Activated naive CD4-positive, alpha-beta T cell (primary cell): Measurements from ENCODE around the gene SLC7A10.
"Not testable (repeated sequence)": the region's sequence is repeated elsewhere in the genome, so short reads cannot be mapped to it uniquely, and the experiment has no call there.

ENCODE experiments used
- DNase-seq, 4 experiments: peaks; one replicate each; lab custom pipeline; 2025; lab: John Stamatoyannopoulos, UW

The SLC7A10 gene

GRCh38 chr19:33175886-33176669 lies 49.6 kb downstream of the SLC7A10 start:
- peak in 2 of 4 experiments; percentile 39 to 41 for DNase-seq

- DNase-seq: no peak
These were observed 50.4 kb downstream of the SLC7A10 start for GRCh38 chr19:33175156-33175782.

- no peak for DNase-seq
These were observed 51.5 kb downstream of the SLC7A10 start for GRCh38 chr19:33174186-33174585.

- no peak for DNase-seq
These were observed 53.7 kb downstream of the SLC7A10 start for GRCh38 chr19:33171916-33172359.

- no peak for DNase-seq
These were observed 54.3 kb downstream of the SLC7A10 start for GRCh38 chr19:33171222-33171795.

GRCh38 chr19:33168528-33168927 lies 57.1 kb downstream of the SLC7A10 start:
- DNase-seq: no peak

GRCh38 chr19:33167438-33167837 lies 58.2 kb downstream of the SLC7A10 start:
- no peak for DNase-seq

- DNase-seq: not testable (repeated sequence)
These were observed 59.6 kb downstream of the SLC7A10 start for GRCh38 chr19:33166037-33166436.

- no peak for DNase-seq
These were observed 62.2 kb downstream of the SLC7A10 start for GRCh38 chr19:33163481-33163880.

GRCh38 chr19:33161201-33161600 lies 64.4 kb downstream of the SLC7A10 start:
- DNase-seq: no peak

- DNase-seq: no peak
These were observed 65.8 kb downstream of the SLC7A10 start for GRCh38 chr19:33159893-33160292.

- no peak for DNase-seq
These were observed 66.5 kb downstream of the SLC7A10 start for GRCh38 chr19:33159149-33159548.
